Activated CD8-positive, alpha-beta memory T cell treated with anti-CD3 and anti-CD28 coated beads for 4 hours (primary cell): ENCODE measurements around the gene TREML4.

Source experiments
- DNase-seq, 2 donors: peaks; one replicate each; pipeline ENCODE4 v3.0.0-alpha.2; 2020; ENCODE audit warnings: low read depth in 2 of 2

TREML4 gene

GRCh38 chr6:41252401-41253169, 24.4 kb downstream of the TREML4 start:
- DNase-seq, result no peak

GRCh38 chr6:41255110-41255509, 27.0 kb downstream of the TREML4 start:
- no peak for DNase-seq

- DNase-seq, result no peak
These were observed 27.6 kb downstream of the TREML4 start for GRCh38 chr6:41255638-41256246.

GRCh38 chr6:41256383-41256782, 28.2 kb downstream of the TREML4 start:
- DNase-seq, result no peak

GRCh38 chr6:41257369-41258195, 29.4 kb downstream of the TREML4 start:
- DNase-seq, result no peak

- DNase-seq, result no peak
These were observed 30.0 kb downstream of the TREML4 start for GRCh38 chr6:41258196-41258493.

GRCh38 chr6:41262401-41262800, 34.3 kb downstream of the TREML4 start:
- no peak for DNase-seq

- no peak for DNase-seq
These were observed 35.1 kb downstream of the TREML4 start for GRCh38 chr6:41263267-41263666.

GRCh38 chr6:41266541-41266940, 38.4 kb downstream of the TREML4 start:
- no peak for DNase-seq

GRCh38 chr6:41268478-41268877, 40.3 kb downstream of the TREML4 start:
- DNase-seq, result no peak

- DNase-seq, result no peak
These were observed 41.0 kb downstream of the TREML4 start for GRCh38 chr6:41269166-41269565.

GRCh38 chr6:41269716-41270115, 41.6 kb downstream of the TREML4 start:
- no peak for DNase-seq

GRCh38 chr6:41271901-41272395, 43.8 kb downstream of the TREML4 start:
- no peak for DNase-seq

- DNase-seq, result no peak
These were observed 44.6 kb downstream of the TREML4 start for GRCh38 chr6:41272591-41273240.

- no peak for DNase-seq
These were observed 45.6 kb downstream of the TREML4 start for GRCh38 chr6:41273714-41274113.

- no peak for DNase-seq
These were observed 46.1 kb downstream of the TREML4 start for GRCh38 chr6:41274256-41274655.

GRCh38 chr6:41275489-41275888, 47.3 kb downstream of the TREML4 start:
- no peak for DNase-seq

- no peak for DNase-seq
These were observed 49.5 kb downstream of the TREML4 start for GRCh38 chr6:41277605-41278004.

- peak; percentile 33 to 34 for DNase-seq
These were observed 50.7 kb downstream of the TREML4 start for GRCh38 chr6:41278699-41279405.

- DNase-seq, result no peak
These were observed 52.4 kb downstream of the TREML4 start for GRCh38 chr6:41280381-41281057.

GRCh38 chr6:41283600-41283999, 55.5 kb downstream of the TREML4 start:
- DNase-seq, result no peak
